Transverse colon (tissue), 4 donors: Measurements from ENCODE around the gene CCDC88C. TPM values are rescaled to one million over a fixed set of nuclear protein-coding genes. Genes with fewer than 3 reads are reported as not detected.

Source experiments
- DNase-seq: peaks from one replicate; pipeline ENCODE4 v3.0.0-alpha.2; 2019
- H3K27ac ChIP-seq, 4 donors: fragments of 200-600 bp; sonication (generic); 2 replicates each; pipeline ENCODE4 v1.5.1; 2016 to 2018; ENCODE audit warnings: inconsistent platforms in 4 of 4
- H3K27me3 ChIP-seq: fragments of 200-600 bp; sonication (generic); 2 replicates; pipeline ENCODE4 v1.5.1; 2017; ENCODE audit warnings: inconsistent platforms
- H3K36me3 ChIP-seq, 4 donors: fragments of 200-600 bp; sonication (generic); 2 replicates each; pipeline ENCODE4 v1.5.1; 2017 to 2019; ENCODE audit warnings: inconsistent platforms in 4 of 4
- H3K4me1 ChIP-seq, 4 donors: fragments of 200-600 bp; sonication (generic); 2 replicates each; pipeline ENCODE4 v1.5.1; 2017 to 2020; ENCODE audit warnings: inconsistent platforms in 4 of 4
- H3K4me3 ChIP-seq, 4 donors: fragments of 200-600 bp; sonication (generic); 1 replicate in 1 of 4; 2 replicates in 3 of 4; pipeline versions ENCODE4 v1.5.1 to v1.6.1; 2017 to 2019; ENCODE audit warnings: inconsistent platforms in 4 of 4
- H3K9me3 ChIP-seq, 2 donors: fragments of 200-600 bp; sonication (generic); 2 replicates each; pipeline ENCODE4 v1.5.1; 2017 to 2019; ENCODE audit warnings: inconsistent platforms in 2 of 2
- CTCF ChIP-seq, 5 experiments: fragments of 200-600 bp in 3 of 5; fragments of 450-650 bp in 2 of 5; sonication (generic) in 3 of 5; IDR thresholded peaks; 1 replicate in 2 of 5; 2 replicates in 3 of 5; pipeline ENCODE4 v1.5.1; 2016 to 2017; ENCODE audit warnings: antibody characterized with exemption in 5 of 5, inconsistent platforms in 3 of 5, mild to moderate bottlenecking in 2 of 5, moderate library complexity in 1 of 5
- EP300 ChIP-seq: sonication (generic); formaldehyde crosslinking; IDR thresholded peaks from one replicate; pipeline ENCODE4 v1.6.1; 2017; ENCODE audit warnings: antibody characterized with exemption, low read depth
- POLR2A ChIP-seq: fragments of 450-650 bp; IDR thresholded peaks from one replicate; pipeline ENCODE4 v1.6.1; 2016; ENCODE audit warnings: antibody characterized with exemption, mild to moderate bottlenecking, moderate library complexity
- POLR2AphosphoS5 ChIP-seq, 3 donors: sonication (generic); formaldehyde crosslinking; IDR thresholded peaks; one replicate each; pipeline ENCODE4 v1.6.1; 2016; ENCODE audit warnings: antibody characterized with exemption in 3 of 3
- WGBS, 2 donors: methylation state at CpG; one replicate each; pipeline ENCODE4 v1.1.5; 2018; ENCODE audit warnings: low coverage in 1 of 2; 5-methylcytosine and 5-hydroxymethylcytosine counted together
- in situ Hi-C, 4 donors: fragments of 200-750 bp; cut with MboI; loops; one replicate each; pipeline versions ENCODE4 v1.15.0 to v1.15.1; 2017; ENCODE audit warnings: low sequenced_read_pairs in 3 of 4, low pct_ligation_motif_present in 1 of 4, low pct_unique_long_range_greater_than_20kb in 1 of 4
- intact Hi-C: fragments of 100-400 bp; cut with DNase I; formaldehyde crosslinking; loops from one replicate; pipeline ENCODE4 v1.15.1; 2023; ENCODE audit warnings: low total_unique reads
- total RNA-seq, 4 donors: library from RNA; depleted of rRNA; stranded (reverse); fragments of >200 nt; gene quantifications; one replicate each; pipeline ENCODE4 v1.1.0, GENCODE V29; 2016

The CCDC88C gene
- total RNA-seq, 4 donors from 2014 or later: 29.5 to 171 (median 60.3) TPM

GRCh38 chr14:91337699-91338335 lies 79.8 kb downstream of the CCDC88C start:
- H3K9me3 ChIP-seq: no peaks in the 10 kb centered on the region
- H3K27me3 ChIP-seq: no peaks in the 10 kb centered on the region
- DNase-seq: no peak
- no peak overlapping the region for H3K27ac ChIP-seq
- in situ Hi-C loops: no loop called here
- no peak overlapping the region for H3K4me3 ChIP-seq
- TF ChIP-seq EP300 (no peak), POLR2A (no peak), POLR2AphosphoS5 (IDR thresholded peaks at IDR 0.05) (no peak), CTCF (IDR thresholded peaks at IDR 0.05) (no peak)
- peaks cover 0 to 7% (median 3%) of the 10 kb centered on the region in 4 donors for H3K36me3 ChIP-seq
- intact Hi-C loops: no loop called here
- WGBS, 2 donors: 95 to 98% methylated on average over 4 to 21 of the region's 23 CpGs
- peaks cover 0 to 4% (median 2%) of the 10 kb centered on the region in 4 donors for H3K4me1 ChIP-seq

- in situ Hi-C loops: no loop called here
- WGBS, 2 donors: 93% methylated on average over 9 of the region's 9 CpGs; no CpG with 5 or more reads in 1 of the 2 donors
- intact Hi-C loops: no loop called here
- H3K4me3 ChIP-seq: no peak overlapping the region
- peaks cover 0 to 7% (median 3%) of the 10 kb centered on the region in 4 donors for H3K36me3 ChIP-seq
- H3K4me1 ChIP-seq: peaks cover 11 to 20% (median 17%) of the 10 kb centered on the region in 4 donors
- H3K27me3 ChIP-seq: no peaks in the 10 kb centered on the region
- DNase-seq: no peak
- TF ChIP-seq EP300 (no peak), CTCF (IDR thresholded peaks at IDR 0.05) (no peak), POLR2A (no peak), POLR2AphosphoS5 (IDR thresholded peaks at IDR 0.05) (no peak)
- no peaks in the 10 kb centered on the region for H3K9me3 ChIP-seq
- no peak overlapping the region for H3K27ac ChIP-seq
Observed at GRCh38 chr14:91336093-91336450, 81.5 kb downstream of the CCDC88C start.

- no peaks in the 10 kb centered on the region for H3K9me3 ChIP-seq
- no peak for TF ChIP-seq EP300
- no peak for TF ChIP-seq POLR2A
- no peak for TF ChIP-seq CTCF (IDR thresholded peaks at IDR 0.05)
- TF ChIP-seq POLR2AphosphoS5 (IDR thresholded peaks at IDR 0.05): no peak
- DNase-seq: no peak
- in situ Hi-C loops: no loop called here
- H3K27me3 ChIP-seq: no peaks in the 10 kb centered on the region
- peaks cover 0 to 7% (median 3%) of the 10 kb centered on the region in 4 donors for H3K36me3 ChIP-seq
- intact Hi-C loops: no loop called here
- H3K4me3 ChIP-seq: no peak overlapping the region
- 84 to 92% methylated on average over 5 to 19 of the region's 19 CpGs for WGBS, 2 donors
- H3K27ac ChIP-seq: no peak overlapping the region
- peaks cover 11 to 22% (median 18%) of the 10 kb centered on the region in 4 donors for H3K4me1 ChIP-seq
Observed at GRCh38 chr14:91335191-91336092, 82.2 kb downstream of the CCDC88C start.

GRCh38 chr14:91333650-91334039 lies 84.0 kb downstream of the CCDC88C start:
- in situ Hi-C loops: no loop called here
- WGBS, 2 donors: 84 to 87% methylated on average over 3 of the region's 3 CpGs
- H3K36me3 ChIP-seq: peaks cover 0 to 7% (median under 1%) of the 10 kb centered on the region in 4 donors

More at GRCh38 chr14:91333650-91334039, 84.0 kb downstream of the CCDC88C start:
- TF ChIP-seq POLR2A (no peak), EP300 (no peak), POLR2AphosphoS5 (IDR thresholded peaks at IDR 0.05) (no peak), CTCF (IDR thresholded peaks at IDR 0.05) (no peak)
- intact Hi-C loops: no loop called here
- Histone ChIP-seq H3K4me1 (peaks cover 11 to 22% (median 18%) of the 10 kb centered on the region in 4 donors), H3K4me3 (no peak overlapping the region), H3K27me3 (no peaks in the 10 kb centered on the region), H3K9me3 (no peaks in the 10 kb centered on the region), H3K27ac (peak overlapping the region in 2 of 4 donors; percentile 2 to 4)
- no peak for DNase-seq
